AG08396 (cell line): Measurements from ENCODE around the gene INPPL1.
"Not testable (repeated sequence)": the region's sequence is repeated elsewhere in the genome, so short reads cannot be mapped to it uniquely, and the experiment has no call there.

Experiments used
- DNase-seq: peaks from one replicate; pipeline ENCODE4 v3.0.0; 2012; ENCODE audit warnings: low spot score, mixed read lengths

Gene INPPL1

DNA sequence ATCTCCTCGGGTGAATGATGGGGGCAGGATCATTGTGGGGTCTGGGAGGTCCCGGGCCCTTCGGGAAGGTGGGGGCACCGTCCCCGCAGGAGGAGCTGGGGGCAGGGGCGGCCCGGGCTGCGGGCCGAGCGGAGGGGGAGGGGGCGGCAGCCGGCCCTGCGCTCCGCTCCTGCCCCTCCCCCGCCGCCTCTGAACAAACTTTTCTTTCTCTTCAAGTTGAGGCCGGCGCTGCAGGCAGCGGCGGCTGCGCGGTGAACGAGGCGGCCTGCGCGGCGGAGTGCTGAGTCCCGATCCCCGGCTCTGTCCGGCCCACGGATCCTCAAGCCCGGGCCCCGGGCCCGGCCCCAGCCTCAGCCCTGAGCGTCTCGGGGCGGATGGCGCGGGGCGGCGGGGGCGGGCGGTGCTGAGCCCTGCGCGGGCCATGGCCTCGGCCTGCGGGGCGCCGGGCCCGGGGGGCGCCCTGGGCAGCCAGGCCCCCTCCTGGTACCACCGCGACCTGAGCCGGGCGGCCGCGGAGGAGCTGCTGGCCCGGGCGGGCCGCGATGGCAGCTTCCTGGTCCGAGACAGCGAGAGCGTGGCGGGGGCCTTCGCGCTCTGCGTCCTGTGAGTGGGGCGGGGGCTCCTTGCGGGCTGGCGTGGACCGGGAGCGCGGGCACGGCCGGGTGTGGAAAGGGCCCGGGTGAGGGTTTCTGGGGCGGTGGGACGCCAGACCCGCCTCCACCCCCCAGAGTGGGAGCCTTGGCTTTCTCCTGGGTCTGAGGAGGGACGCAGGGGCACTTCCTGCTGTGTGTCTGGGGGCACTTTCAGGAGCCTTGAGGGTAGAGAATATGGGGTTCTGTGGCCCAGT, at the start of gene INPPL1:
Gene INPPL1, plus strand, starts transcription at position 204 of the 847 bp plus-strand sequence. Its CDS starts 218 bp downstream, at position 422.
- peak; percentile 53 for DNase-seq

- no peak for DNase-seq
Measured at GRCh38 chr11:72177656-72178055, 46.9 kb upstream of the INPPL1 start.

GRCh38 chr11:72179049-72179803, 45.3 kb upstream of the INPPL1 start:
- no peak for DNase-seq

- DNase-seq, result no peak
Measured at GRCh38 chr11:72179804-72180396, 44.7 kb upstream of the INPPL1 start.

DNA sequence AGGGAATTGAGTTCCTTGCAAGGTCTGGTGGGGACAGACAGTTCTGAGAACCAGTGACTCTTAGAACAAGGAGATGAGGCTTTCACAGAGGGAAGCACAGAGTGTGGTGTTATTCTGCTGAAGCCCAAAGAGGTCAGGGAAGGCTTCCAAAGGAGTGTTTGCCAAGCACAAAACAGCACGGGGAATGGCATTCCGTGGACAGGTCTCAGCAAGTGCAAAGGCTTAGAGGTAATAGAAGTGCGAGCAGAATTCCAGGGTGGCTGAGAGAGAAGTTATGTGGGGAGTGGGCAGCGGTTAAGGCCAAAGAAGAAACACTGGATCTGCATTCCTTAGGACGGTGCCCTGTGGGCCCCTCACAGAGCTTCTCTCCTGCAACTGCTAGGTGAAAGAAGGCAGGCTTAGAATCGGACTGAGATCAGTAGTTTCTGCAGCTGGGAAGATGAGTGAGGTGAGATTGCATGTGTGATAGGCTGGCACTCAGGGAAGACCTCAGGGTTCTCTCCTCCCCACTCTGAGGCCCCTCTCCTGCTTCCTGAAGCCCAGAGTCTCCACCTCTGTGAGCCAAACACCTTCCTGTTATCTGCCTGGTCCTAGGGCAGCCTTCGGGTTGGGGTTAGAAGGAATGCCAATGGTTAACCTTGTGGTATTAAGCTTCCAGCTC, 43.5 kb upstream of the INPPL1 start:
- DNase-seq, result not testable (repeated sequence)

DNA sequence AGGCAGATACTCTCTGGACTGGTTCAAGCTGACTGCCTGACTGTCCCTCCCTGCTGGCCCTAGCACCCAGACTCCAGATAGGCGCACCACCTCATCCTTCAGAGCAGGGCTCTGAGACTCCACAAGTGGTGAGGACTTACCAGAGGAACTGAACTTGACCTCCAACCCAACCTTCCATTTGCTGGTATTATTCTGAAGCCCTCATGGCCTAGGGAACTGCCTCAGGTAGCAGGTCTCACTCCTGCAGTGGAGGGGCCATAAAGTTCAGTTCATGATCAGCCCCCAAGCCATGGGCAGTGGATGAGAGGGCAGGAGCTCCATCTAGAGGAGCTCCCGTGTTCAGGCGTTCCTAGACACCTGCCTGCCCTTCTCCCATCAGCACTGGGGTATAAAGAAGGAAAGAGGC, 43.0 kb upstream of the INPPL1 start:
- DNase-seq, result not testable (repeated sequence)

GRCh38 chr11:72188267-72188666, 36.3 kb upstream of the INPPL1 start:
- no peak for DNase-seq

- DNase-seq, result no peak
Measured at GRCh38 chr11:72189455-72190250, 34.9 kb upstream of the INPPL1 start.

GRCh38 chr11:72190631-72191071, 33.9 kb upstream of the INPPL1 start:
- DNase-seq, result no peak

- DNase-seq, result no peak
Measured at GRCh38 chr11:72191961-72192381, 32.6 kb upstream of the INPPL1 start, which contains the start of gene FOLR1. FOLR1 (plus strand) TSS chr11:72192140; CDS start chr11:72192174, 34 bp downstream.

DNA sequence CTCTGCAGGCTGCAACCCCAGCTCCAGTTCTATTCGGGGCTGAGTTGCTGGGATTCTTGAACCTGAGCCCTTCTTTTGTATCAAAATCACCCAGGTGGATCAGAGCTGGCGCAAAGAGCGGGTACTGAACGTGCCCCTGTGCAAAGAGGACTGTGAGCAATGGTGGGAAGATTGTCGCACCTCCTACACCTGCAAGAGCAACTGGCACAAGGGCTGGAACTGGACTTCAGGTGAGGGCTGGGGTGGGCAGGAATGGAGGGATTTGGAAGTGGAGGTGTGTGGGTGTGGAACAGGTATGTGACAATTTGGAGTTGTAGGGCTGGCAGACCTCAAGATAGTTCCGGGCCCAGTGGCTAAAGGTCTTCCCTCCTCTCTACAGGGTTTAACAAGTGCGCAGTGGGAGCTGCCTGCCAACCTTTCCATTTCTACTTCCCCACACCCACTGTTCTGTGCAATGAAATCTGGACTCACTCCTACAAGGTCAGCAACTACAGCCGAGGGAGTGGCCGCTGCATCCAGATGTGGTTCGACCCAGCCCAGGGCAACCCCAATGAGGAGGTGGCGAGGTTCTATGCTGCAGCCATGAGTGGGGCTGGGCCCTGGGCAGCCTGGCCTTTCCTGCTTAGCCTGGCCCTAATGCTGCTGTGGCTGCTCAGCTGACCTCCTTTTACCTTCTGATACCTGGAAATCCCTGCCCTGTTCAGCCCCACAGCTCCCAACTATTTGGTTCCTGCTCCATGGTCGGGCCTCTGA, 28.9 kb upstream of the INPPL1 start:
- DNase-seq, result no peak

DNA sequence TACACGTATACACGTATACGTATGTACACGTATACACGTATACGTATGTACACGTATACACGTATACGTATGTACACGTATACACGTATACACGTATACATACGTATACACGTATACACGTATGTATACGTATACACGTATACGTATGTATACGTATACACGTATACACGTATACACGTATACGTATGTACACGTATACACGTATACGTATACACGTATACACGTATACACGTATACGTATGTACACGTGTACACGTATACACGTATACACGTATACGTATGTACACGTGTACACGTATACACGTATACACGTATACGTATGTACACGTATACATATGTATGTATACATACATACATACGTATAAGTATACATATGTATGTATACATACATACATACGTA, 23.1 kb upstream of the INPPL1 start:
- DNase-seq, result not testable (repeated sequence)

GRCh38 chr11:72202571-72202970, 22.0 kb upstream of the INPPL1 start:
- no peak for DNase-seq

DNA sequence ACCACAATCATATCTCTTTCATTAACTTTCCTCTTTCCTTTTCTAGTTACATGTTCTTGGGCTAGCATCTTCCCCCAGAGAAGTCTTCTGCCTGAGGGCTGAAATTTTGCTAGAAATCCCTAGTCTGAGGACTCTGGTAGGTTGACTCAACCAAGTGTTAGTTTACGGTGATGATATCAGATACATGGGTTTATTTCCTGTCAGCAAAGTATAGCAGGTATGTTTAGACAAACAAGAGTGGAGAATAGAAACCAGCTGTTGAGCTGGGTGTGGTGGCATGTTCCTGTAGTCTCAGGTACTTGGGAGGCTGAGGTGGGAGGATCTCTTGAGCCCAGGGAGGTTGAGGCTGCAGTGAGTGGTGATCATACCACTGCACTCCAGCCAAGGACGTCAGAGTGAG, 21.4 kb upstream of the INPPL1 start:
- DNase-seq, result no peak

DNA sequence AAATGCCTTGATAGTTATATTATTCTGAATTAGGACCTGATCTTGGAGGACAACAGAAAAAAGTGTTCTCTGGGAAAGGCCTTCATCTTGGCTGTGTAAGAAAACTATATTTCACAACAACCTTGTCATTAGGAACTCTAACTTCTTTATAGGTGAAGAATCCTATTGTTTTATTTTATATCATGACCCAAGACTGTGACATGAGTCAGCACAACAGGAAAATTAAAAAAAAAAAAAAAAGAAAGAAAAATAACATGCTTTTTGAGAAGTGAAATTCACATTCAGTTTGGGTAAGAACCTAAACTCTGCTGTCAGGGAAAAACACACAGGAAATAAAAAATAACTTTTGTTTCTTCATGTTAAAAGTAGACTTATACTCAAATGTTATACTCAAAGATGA, 19.7 kb upstream of the INPPL1 start:
- no peak for DNase-seq

GRCh38 chr11:72206794-72207193, 17.8 kb upstream of the INPPL1 start:
- DNase-seq, result not testable (repeated sequence)

DNA sequence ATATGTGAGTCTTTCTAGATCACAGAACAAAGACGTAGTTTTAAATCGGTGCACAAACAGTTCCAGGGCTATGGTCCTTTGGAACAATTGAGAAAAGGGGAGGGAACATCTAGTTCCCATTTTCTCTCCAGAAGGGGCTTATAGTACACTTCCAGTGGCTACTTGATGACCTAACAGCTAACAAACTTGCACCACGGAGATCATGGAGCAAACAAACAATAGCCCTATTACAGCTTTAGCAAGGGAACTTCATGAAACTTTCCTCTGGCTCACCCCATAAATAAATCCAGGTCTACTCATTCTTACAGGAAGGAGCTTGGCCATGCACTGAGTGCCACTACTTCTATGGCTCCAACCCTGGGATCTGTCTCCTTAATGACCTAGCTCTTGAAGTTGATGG, 16.3 kb upstream of the INPPL1 start:
- DNase-seq, result no peak

GRCh38 chr11:72209101-72209500, 15.5 kb upstream of the INPPL1 start:
- DNase-seq, result no peak

DNA sequence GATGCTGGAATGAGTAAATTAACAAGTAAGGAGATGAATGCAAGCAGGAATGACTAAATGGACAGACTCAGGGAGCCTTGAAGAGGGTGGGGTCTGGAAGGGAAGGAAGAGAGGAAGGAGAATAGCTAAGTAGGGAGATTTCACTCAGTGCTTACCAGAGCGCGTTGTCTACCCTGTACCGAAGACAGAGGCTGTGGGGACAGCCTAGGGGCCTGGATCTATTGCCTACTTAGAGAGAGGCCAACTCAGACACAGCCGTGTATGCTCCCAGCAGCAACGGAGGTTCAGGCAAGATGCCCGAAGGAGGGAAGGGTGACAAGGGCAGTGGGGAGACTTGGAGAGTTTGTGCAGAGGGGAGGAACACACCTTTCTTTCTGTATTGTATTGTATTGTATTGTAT, 7.9 kb upstream of the INPPL1 start, which contains the start of gene FOLR2:
Gene FOLR2, plus strand, starts transcription at position 157 of the 400 bp plus-strand sequence. CDS start 1,791 bp downstream, outside the sequence.
- DNase-seq, result no peak

DNA sequence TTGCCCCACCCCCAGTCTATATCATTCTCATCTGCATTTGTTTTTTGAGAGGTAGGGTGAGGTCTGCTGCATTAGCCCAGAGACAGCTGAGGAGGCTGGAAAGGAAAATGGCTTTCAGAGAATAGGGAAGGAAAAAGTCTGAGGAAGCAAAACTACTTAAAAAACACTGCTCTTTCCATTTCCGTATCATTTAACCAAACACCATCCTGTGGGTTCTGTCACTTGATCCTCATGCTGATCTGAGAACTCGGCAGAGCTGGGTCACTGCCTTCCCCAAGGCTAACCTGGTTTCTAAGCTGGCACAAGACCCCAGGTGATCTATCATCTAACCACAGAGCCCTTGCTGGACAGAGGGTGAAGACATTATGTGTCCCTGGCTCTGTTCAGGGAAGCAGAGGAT, 6.7 kb upstream of the INPPL1 start:
- no peak for DNase-seq
